DLD1 (cell line): ENCODE data around the gene PPT2.

ENCODE experiments used
- in situ Hi-C: cut with HindIII; loops from 2 replicates; pipeline ENCODE4 v1.10.0; 2017; ENCODE audit warnings: low sequenced_read_pairs

The PPT2 gene

DNA sequence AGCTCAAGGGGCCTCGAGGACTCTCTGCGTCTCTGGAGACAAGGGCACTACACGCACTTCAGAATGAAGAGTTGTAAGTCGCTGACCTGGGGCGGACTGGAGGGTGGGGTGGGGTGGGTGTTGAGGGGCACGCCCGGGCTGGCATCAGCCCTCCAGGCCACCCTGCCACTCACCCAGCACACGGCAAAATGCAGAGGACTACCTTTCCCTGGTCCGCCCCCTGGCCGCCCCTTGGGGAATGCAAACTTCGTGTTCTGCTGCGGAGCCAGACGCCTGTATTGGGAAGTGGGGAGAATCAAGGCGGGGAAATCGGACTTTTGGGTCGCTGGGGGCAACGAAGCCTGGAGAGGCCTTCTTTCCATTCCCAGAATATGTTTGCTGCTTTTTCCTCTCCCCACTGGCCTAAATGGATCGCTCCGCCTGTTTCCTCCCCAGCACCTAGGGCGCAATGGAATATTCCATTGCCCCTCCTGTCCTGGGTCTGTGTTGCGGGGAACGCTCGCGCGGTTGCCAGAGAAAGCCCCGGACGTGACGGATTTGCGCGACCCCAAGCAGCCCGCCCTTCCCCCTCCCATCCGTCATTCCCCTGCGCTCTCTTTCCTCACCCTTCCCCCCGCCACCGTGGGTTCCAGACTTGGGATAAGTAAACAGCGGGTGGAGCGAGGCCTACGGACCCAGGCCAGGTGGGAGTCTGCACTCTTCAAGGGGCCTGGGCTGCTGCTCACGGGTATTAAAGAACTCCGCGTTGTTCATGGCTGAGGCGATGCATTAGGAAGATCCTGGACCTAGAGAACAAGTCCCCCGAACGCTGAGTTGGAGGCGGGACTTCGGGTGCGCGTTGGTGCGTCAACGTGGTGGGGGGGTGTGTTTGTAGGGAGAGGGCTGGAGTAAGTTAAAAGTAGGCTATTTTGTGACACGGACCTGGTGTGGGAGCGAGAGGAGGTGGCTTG, at the start of gene PPT2:
Gene PPT2 (plus strand): TSS at position 578 of the 950 bp plus-strand sequence. CDS start 454 bp downstream, outside the sequence.
- in situ Hi-C loops: no loop called here

DNA sequence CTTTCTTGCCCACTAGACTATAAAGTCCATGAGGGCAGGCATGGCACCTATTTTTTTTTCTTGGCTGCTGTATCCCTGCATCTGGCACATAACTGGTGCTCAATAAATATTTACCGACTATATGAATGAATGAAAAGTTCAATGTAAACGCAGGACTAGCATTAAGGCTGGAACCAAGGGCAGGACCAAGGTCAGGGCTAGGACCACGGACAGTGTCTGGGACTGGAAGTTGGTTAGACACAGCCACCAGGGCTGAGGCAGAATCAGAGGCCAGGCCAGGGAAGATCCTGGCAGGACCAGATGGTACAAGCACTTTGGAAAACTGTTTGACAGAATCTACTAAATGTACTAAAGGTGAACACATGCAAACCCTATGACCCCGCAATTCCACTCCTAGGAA, 48.5 kb upstream of the PPT2 start:
- in situ Hi-C loops: no loop called here

- in situ Hi-C loops: no loop called here
These were observed 46.5 kb upstream of the PPT2 start for GRCh38 chr6:32107406-32107805.

DNA sequence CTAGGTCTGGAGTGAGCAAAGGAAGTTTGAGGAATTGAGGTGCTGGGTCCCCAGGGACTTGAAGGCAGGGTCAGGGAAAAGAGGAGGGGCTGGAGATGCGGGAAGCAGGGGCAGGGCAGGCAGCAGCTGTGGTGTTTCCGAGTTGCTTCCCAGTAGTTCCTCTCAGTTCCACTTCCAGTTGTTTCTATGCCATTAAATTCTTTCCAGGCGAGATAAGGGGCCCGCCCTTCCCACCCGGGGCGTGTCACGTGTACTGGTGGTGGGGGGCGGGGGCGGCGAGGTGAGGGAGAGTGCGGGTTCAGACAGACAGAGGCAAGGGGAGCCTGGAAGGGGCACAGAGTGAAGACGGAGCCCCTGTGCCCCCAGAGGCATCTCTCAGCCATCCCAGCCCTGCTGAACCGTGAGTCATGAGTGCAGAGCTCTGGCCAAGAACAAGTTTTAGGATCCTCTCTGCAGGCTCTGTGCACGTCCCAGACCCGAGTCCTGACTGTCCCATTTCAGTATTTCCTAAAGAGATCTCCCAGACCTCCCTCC, 45.8 kb upstream of the PPT2 start:
- in situ Hi-C loops: no loop called here

- in situ Hi-C loops: no loop called here
These were observed 45.2 kb upstream of the PPT2 start for GRCh38 chr6:32108727-32109113.

- in situ Hi-C loops: no loop called here
These were observed 44.7 kb upstream of the PPT2 start, which contains the start of gene TNXB for GRCh38 chr6:32109114-32109764. TNXB (minus strand) TSS chr6:32109338; CDS start chr6:32098198, 11,140 bp downstream.

GRCh38 chr6:32109765-32110160, 44.2 kb upstream of the PPT2 start:
- in situ Hi-C loops: no loop called here

DNA sequence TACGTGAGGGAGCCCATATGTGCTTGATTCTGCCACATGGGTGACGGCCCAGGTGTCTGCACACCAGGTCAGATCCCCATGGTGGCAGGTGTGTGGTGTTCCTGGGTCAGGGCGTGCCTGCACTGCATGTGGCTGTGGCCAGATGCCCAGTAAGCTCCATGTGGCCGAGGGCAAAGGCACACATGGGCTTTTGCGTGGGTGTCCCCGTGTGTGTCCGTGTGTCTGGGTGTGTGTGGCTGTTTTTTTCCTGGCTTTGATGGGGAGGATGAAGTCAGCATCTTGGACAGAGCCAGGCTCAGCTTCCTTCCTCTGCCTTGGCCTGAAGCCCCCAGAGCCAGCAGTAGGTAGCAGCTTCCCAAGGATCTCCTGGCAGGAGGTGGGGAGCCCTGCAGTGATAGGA, 43.3 kb upstream of the PPT2 start:
- in situ Hi-C loops: no loop called here

DNA sequence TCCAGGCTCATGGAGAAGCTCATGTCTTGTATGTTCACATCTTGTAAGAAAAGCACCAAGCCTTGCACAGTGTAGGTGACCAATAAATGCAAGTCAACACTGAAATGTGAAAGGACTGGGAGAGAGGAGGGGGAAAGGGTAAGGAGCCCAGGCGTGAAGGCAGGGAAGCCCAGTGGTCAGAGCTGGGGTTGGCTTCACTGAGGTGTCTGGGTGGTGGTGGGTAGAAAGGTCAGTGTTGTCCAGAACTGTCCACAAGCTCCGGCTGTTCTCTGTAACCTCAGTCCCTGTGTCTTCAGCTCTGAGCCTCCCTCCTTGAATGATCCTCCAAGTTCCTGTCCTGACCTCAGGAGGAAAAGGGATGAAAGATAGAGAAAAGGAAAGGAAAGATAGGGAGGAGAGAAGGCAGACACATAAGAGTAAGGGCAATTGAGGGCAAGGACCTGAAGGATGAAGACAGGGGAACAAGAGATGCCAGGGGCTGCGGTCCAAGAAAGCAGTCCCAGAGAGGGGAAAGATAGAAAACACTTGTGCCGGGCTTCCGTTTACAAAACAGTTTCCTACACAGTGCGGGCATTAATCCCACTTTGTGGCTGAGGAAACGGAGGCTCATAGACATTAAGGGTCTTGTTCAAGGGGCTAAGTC, 42.4 kb upstream of the PPT2 start:
- in situ Hi-C loops: no loop called here

- in situ Hi-C loops: no loop called here
These were observed 41.4 kb upstream of the PPT2 start for GRCh38 chr6:32112431-32112980.

- in situ Hi-C loops: no loop called here
These were observed 40.3 kb upstream of the PPT2 start for GRCh38 chr6:32113386-32114352.

- in situ Hi-C loops: no loop called here
These were observed 39.1 kb upstream of the PPT2 start for GRCh38 chr6:32114796-32115195.

DNA sequence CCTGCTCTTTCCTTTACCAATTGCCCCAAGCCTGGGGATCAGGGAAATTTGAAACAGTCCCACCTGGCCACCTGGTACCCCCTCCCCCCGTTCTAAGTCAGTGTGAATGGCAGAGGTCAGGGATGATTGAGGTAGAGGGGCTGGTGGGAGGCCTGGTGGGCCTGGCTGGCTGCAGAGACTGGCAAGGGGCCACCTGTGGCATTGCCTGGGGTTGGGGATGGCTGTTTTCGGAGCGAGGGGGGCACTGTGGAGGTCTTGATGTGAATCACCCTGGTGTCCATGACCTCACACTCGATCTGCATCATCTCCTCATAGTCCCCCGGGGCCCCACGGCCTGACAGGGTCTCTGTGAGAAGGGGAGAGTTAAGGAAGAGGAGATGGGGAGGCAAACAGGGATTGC, 38.3 kb upstream of the PPT2 start:
- in situ Hi-C loops: no loop called here

DNA sequence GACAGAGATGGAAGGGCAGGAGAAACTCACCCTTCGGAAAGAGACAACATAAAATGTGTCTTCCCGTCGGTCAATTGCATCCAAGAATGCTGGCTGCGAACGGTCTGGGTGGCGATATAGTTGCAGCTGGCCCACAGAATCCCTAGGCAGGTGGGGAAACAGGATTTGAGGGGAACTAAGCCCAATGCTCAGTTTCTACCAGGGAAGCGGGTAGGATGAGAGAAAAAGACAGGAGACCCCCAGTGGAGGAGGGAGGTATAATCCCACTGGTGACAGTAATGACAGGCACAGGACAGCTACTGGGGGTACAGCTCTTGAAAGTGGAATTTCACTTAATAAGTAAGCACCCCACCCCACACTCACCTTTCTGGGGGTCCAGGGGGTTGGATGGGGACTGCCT, 37.3 kb upstream of the PPT2 start:
- in situ Hi-C loops: no loop called here

DNA sequence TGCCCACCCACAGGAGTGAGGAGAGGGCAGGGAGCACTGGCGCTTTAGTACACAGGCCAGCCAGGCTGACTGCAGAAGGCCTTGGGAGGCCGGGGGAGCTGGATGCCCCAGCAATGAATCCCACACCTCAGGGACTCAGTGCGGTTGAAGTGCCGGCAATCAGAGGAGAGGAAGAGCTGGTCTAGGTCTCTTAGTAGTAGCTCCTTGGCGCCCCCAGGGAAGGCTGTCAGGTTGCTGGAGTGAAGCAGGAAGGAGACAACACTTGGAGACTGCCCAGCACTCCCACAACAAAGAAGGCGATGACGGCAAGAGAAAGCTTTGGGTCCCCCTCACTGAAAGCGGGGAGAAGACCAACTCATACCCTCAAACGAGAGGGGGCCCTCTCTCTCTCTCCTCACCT, 36.5 kb upstream of the PPT2 start:
- in situ Hi-C loops: no loop called here

GRCh38 chr6:32118782-32119628, 34.9 kb upstream of the PPT2 start:
- in situ Hi-C loops: no loop called here

- in situ Hi-C loops: no loop called here
These were observed 33.3 kb upstream of the PPT2 start for GRCh38 chr6:32120573-32121059.

DNA sequence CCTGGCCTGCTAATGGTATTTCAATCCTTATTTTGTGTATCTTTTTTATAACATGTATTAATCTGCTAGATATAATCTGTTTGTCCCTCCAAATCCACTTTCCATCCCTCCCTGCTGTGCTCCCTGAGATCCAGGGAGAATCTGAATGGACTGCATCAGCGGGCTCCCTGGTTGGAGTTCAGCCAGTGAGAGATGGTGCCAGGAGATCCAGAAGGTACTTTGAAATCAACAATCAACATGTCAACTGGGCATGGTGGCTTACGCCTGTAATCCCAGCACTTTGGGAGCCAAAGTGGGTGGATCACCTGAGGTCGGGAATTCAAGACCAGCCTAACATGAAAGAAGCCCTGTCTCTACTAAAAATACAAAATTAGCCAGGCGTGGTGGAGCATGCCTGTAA, 30.3 kb upstream of the PPT2 start:
- in situ Hi-C loops: no loop called here

DNA sequence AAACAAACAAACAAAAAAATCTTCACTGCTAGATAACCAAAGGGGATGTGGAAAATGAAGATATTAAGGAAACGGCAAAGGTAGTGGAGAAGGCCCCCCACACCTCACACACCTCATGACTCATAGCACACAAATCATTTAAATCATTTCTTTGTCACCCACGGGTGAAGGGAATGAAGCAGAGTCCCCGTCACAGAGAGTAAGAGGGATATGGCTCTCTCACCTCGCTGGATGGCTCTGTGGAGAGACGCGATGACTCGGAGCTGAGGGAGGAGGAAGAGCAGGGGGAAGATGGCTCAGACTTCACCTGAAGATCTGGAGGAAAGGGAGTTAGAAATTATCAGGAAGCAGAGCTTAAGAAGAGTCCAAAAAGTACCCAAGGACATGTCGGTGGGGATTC, 27.1 kb upstream of the PPT2 start:
- in situ Hi-C loops: no loop called here
